ENCODE measurements around the gene PTGES3.

Gene PTGES3

GRCh38 chr12:56633468-56634241 is 54.4 kb downstream of the PTGES3 start:
- H3K23ac ChIP-seq (ENCODE audit: low read length) = no peak overlapping the region
- peaks cover 13% of the 10 kb centered on the region for H3K79me2 ChIP-seq (ENCODE audit: control insufficient read depth, insufficient read depth, low read length)
- peaks cover 4% of the 10 kb centered on the region for H3K36me3 ChIP-seq (ENCODE audit: control insufficient read depth, insufficient read depth, low read length)
- no peak overlapping the region for H4K5ac ChIP-seq (ENCODE audit: low read length)
- no peak overlapping the region for H3K27ac ChIP-seq (ENCODE audit: low read depth, low read length)
- H2BK15ac ChIP-seq (replicated peaks; ENCODE audit: low read depth) = no peak overlapping the region
- H3K4me3 ChIP-seq (ENCODE audit: low read length) = no peak overlapping the region
- peaks cover 8% of the 10 kb centered on the region for H3K79me1 ChIP-seq (ENCODE audit: low read length)
- H4K8ac ChIP-seq (ENCODE audit: low read depth, low read length) = no peak overlapping the region
- WGBS (ENCODE audit: extremely low coverage, insufficient coverage, low lambda C conversion rate) = no CpG with 5 or more reads among the region's 12 CpGs
- no peak overlapping the region for H3K4ac ChIP-seq (ENCODE audit: low read depth, low read length)
- no peak overlapping the region for H2BK5ac ChIP-seq (ENCODE audit: low read length)
- no peaks in the 10 kb centered on the region for H3K27me3 ChIP-seq (ENCODE audit: insufficient read depth, low read length, poor library complexity)
- H3K18ac ChIP-seq (ENCODE audit: low read length) = no peak overlapping the region
- peaks cover 18% of the 10 kb centered on the region for H3K4me1 ChIP-seq (ENCODE audit: control insufficient read depth, low read depth, low read length)
- H2AK5ac ChIP-seq (ENCODE audit: low read length) = no peak overlapping the region
- peak overlapping the region; percentile 64 for H3K4me2 ChIP-seq (ENCODE audit: low read length)
- peak overlapping the region; percentile 60 for H3K9ac ChIP-seq (ENCODE audit: low read length)
- no peak for DNase-seq
- no peak overlapping the region for H2BK120ac ChIP-seq (ENCODE audit: low read depth, low read length)
- peak overlapping the region; percentile 91 for H3K56ac ChIP-seq (ENCODE audit: low read length)

- Histone ChIP-seq H2BK15ac (replicated peaks; ENCODE audit: low read depth) (no peak overlapping the region), H4K5ac (ENCODE audit: low read length) (no peak overlapping the region), H3K27ac (ENCODE audit: low read depth, low read length) (no peak overlapping the region), H2BK5ac (ENCODE audit: low read length) (no peak overlapping the region), H3K4me2 (ENCODE audit: low read length) (peak overlapping the region; percentile 0), H4K8ac (ENCODE audit: low read depth, low read length) (no peak overlapping the region), H3K79me1 (ENCODE audit: low read length) (peaks cover 8% of the 10 kb centered on the region), H3K27me3 (ENCODE audit: insufficient read depth, low read length, poor library complexity) (no peaks in the 10 kb centered on the region), H2BK120ac (ENCODE audit: low read depth, low read length) (no peak overlapping the region), H3K4me1 (ENCODE audit: control insufficient read depth, low read depth, low read length) (peaks cover 20% of the 10 kb centered on the region), H3K4ac (ENCODE audit: low read depth, low read length) (no peak overlapping the region), H3K79me2 (ENCODE audit: control insufficient read depth, insufficient read depth, low read length) (peaks cover 20% of the 10 kb centered on the region), H3K56ac (ENCODE audit: low read length) (peak overlapping the region; percentile 66), H3K36me3 (ENCODE audit: control insufficient read depth, insufficient read depth, low read length) (peaks cover 2% of the 10 kb centered on the region), H3K18ac (ENCODE audit: low read length) (no peak overlapping the region), H3K4me3 (ENCODE audit: low read length) (no peak overlapping the region), H3K23ac (ENCODE audit: low read length) (no peak overlapping the region), H2AK5ac (ENCODE audit: low read length) (peak overlapping the region; percentile 39), H3K9ac (ENCODE audit: low read length) (peak overlapping the region; percentile 36)
- no peak for DNase-seq
- WGBS (ENCODE audit: extremely low coverage, insufficient coverage, low lambda C conversion rate) = no CpG with 5 or more reads among the region's 4 CpGs
Measured at GRCh38 chr12:56632701-56633467, 55.2 kb downstream of the PTGES3 start.

- H3K4me1 ChIP-seq (ENCODE audit: control insufficient read depth, low read depth, low read length) = peaks cover 20% of the 10 kb centered on the region
Measured at GRCh38 chr12:56631790-56632700, 56.0 kb downstream of the PTGES3 start.

GRCh38 chr12:56630180-56630632 is 57.9 kb downstream of the PTGES3 start, which contains the start of gene BAZ2A:
Gene BAZ2A (minus strand): TSS chr12:56630326. CDS start chr12:56617530, 12,796 bp downstream.
- Histone ChIP-seq H3K4me3 (ENCODE audit: low read length) (peak within 1 kb of the TSS; percentile 73), H2BK15ac (replicated peaks; ENCODE audit: low read depth) (peak within 1 kb of the TSS; percentile 25), H3K27ac (ENCODE audit: low read depth, low read length) (peak within 1 kb of the TSS; percentile 68), H3K56ac (ENCODE audit: low read length) (peak within 1 kb of the TSS; percentile 87), H2AK5ac (ENCODE audit: low read length) (no peak within 1 kb of the TSS), H3K4me2 (ENCODE audit: low read length) (peak within 1 kb of the TSS; percentile 92), H3K18ac (ENCODE audit: low read length) (peak within 1 kb of the TSS; percentile 99), H3K79me2 (ENCODE audit: control insufficient read depth, insufficient read depth, low read length) (peaks cover 38% of the 10 kb centered on the region), H3K4ac (ENCODE audit: low read depth, low read length) (peak within 1 kb of the TSS; percentile 72), H3K27me3 (ENCODE audit: insufficient read depth, low read length, poor library complexity) (no peaks in the 10 kb centered on the region), H3K79me1 (ENCODE audit: low read length) (peaks cover 13% of the 10 kb centered on the region), H2BK120ac (ENCODE audit: low read depth, low read length) (peak within 1 kb of the TSS; percentile 83), H3K23ac (ENCODE audit: low read length) (no peak within 1 kb of the TSS), H2BK5ac (ENCODE audit: low read length) (peak within 1 kb of the TSS; percentile 82), H3K9ac (ENCODE audit: low read length) (peak within 1 kb of the TSS; percentile 76), H4K5ac (ENCODE audit: low read length) (no peak within 1 kb of the TSS), H4K8ac (ENCODE audit: low read depth, low read length) (peak within 1 kb of the TSS; percentile 84), H3K36me3 (ENCODE audit: control insufficient read depth, insufficient read depth, low read length) (no peaks in the 10 kb centered on the region), H3K4me1 (ENCODE audit: control insufficient read depth, low read depth, low read length) (peaks cover 18% of the 10 kb centered on the region)
- no CpG with 5 or more reads among the region's 31 CpGs for WGBS (ENCODE audit: extremely low coverage, insufficient coverage, low lambda C conversion rate)
- peak; percentile 94 for DNase-seq

More at GRCh38 chr12:56631790-56632700, 56.0 kb downstream of the PTGES3 start:
- H3K4me3 ChIP-seq (ENCODE audit: low read length) = no peak overlapping the region
- H3K36me3 ChIP-seq (ENCODE audit: control insufficient read depth, insufficient read depth, low read length) = no peaks in the 10 kb centered on the region
- H3K27me3 ChIP-seq (ENCODE audit: insufficient read depth, low read length, poor library complexity) = no peaks in the 10 kb centered on the region
- no CpG with 5 or more reads among the region's 13 CpGs for WGBS (ENCODE audit: extremely low coverage, insufficient coverage, low lambda C conversion rate)
- H4K8ac ChIP-seq (ENCODE audit: low read depth, low read length) = no peak overlapping the region
- peak; percentile 71 for DNase-seq
- no peak overlapping the region for H2BK5ac ChIP-seq (ENCODE audit: low read length)
- no peak overlapping the region for H3K4ac ChIP-seq (ENCODE audit: low read depth, low read length)
- H3K27ac ChIP-seq (ENCODE audit: low read depth, low read length) = peak overlapping the region; percentile 62
- H3K79me2 ChIP-seq (ENCODE audit: control insufficient read depth, insufficient read depth, low read length) = peaks cover 28% of the 10 kb centered on the region
- no peak overlapping the region for H4K5ac ChIP-seq (ENCODE audit: low read length)
- H2BK120ac ChIP-seq (ENCODE audit: low read depth, low read length) = no peak overlapping the region
- no peak overlapping the region for H2AK5ac ChIP-seq (ENCODE audit: low read length)
- no peak overlapping the region for H3K18ac ChIP-seq (ENCODE audit: low read length)
- H3K79me1 ChIP-seq (ENCODE audit: low read length) = peaks cover 8% of the 10 kb centered on the region
- H3K23ac ChIP-seq (ENCODE audit: low read length) = no peak overlapping the region
- no peak overlapping the region for H2BK15ac ChIP-seq (replicated peaks; ENCODE audit: low read depth)
- peak overlapping the region; percentile 66 for H3K56ac ChIP-seq (ENCODE audit: low read length)
- H3K4me2 ChIP-seq (ENCODE audit: low read length) = peak overlapping the region; percentile 0
- H3K9ac ChIP-seq (ENCODE audit: low read length) = peak overlapping the region; percentile 45

- Histone ChIP-seq H3K79me1 (ENCODE audit: low read length) (peaks cover 13% of the 10 kb centered on the region), H3K4me2 (ENCODE audit: low read length) (peak overlapping the region; percentile 92), H3K4me1 (ENCODE audit: control insufficient read depth, low read depth, low read length) (peaks cover 18% of the 10 kb centered on the region), H3K27me3 (ENCODE audit: insufficient read depth, low read length, poor library complexity) (no peaks in the 10 kb centered on the region), H3K23ac (ENCODE audit: low read length) (no peak overlapping the region), H4K8ac (ENCODE audit: low read depth, low read length) (peak overlapping the region; percentile 84), H3K9ac (ENCODE audit: low read length) (peak overlapping the region; percentile 76), H3K79me2 (ENCODE audit: control insufficient read depth, insufficient read depth, low read length) (peaks cover 39% of the 10 kb centered on the region), H3K56ac (ENCODE audit: low read length) (peak overlapping the region; percentile 87), H3K4ac (ENCODE audit: low read depth, low read length) (peak overlapping the region; percentile 72), H4K5ac (ENCODE audit: low read length) (no peak overlapping the region), H2AK5ac (ENCODE audit: low read length) (no peak overlapping the region), H2BK120ac (ENCODE audit: low read depth, low read length) (peak overlapping the region; percentile 83), H3K18ac (ENCODE audit: low read length) (peak overlapping the region; percentile 99), H3K27ac (ENCODE audit: low read depth, low read length) (peak overlapping the region; percentile 68), H3K4me3 (ENCODE audit: low read length) (peak overlapping the region; percentile 73), H3K36me3 (ENCODE audit: control insufficient read depth, insufficient read depth, low read length) (no peaks in the 10 kb centered on the region), H2BK15ac (replicated peaks; ENCODE audit: low read depth) (peak overlapping the region; percentile 25), H2BK5ac (ENCODE audit: low read length) (peak overlapping the region; percentile 82)
- DNase-seq = peak; percentile 35
- WGBS (ENCODE audit: extremely low coverage, insufficient coverage, low lambda C conversion rate) = no CpG with 5 or more reads among the region's 46 CpGs
Measured at GRCh38 chr12:56629459-56630179, 58.5 kb downstream of the PTGES3 start.

Measured in mesendoderm (in vitro differentiated cells).